ENCODE results near the gene CXCR6.

- TF ChIP-seq JUN (IDR thresholded peaks at IDR 0.05; ENCODE audit: low read depth, low read length): no peak
- TF ChIP-seq POLR2A (IDR thresholded peaks at IDR 0.05; ENCODE audit: control extremely low read depth in 1 of 2, low read depth in 2 of 2, low read length in 2 of 2): no peak
- TF ChIP-seq SIN3A (conservative IDR thresholded peaks at IDR 0.05 in 1 of 2, IDR thresholded peaks at IDR 0.05 in 1 of 2; ENCODE audit: low read depth in 1 of 2, low read length in 2 of 2): no peak
- no peak for TF ChIP-seq YY1 (IDR thresholded peaks at IDR 0.05; ENCODE audit: low read depth, low read length)
- no peak for TF ChIP-seq EZH2 (IDR thresholded peaks at IDR 0.05; ENCODE audit: low read depth, low read length, severe bottlenecking)
- TF ChIP-seq CTBP2 (IDR thresholded peaks at IDR 0.05; ENCODE audit: borderline replicate concordance, insufficient read depth, insufficient read length, low read length): no peak
- TF ChIP-seq CTCF (IDR thresholded peaks at IDR 0.05; ENCODE audit: control extremely low read depth in 1 of 3, insufficient read depth in 1 of 3, low read depth in 1 of 3, low read length in 3 of 3): no peak
Observed at GRCh38 chr3:45949432-45949831, 6.2 kb downstream of the CXCR6 start.
